Smooth muscle cell (in vitro differentiated cells): Measurements from ENCODE around the gene ABCD3. TPM values are rescaled to one million over a fixed set of nuclear protein-coding genes. Genes with fewer than 3 reads are reported as not detected.

ENCODE experiments used
- DNase-seq: peaks from one replicate; lab custom pipeline; 2025; ENCODE audit not compliant: unreplicated experiment; lab: John Stamatoyannopoulos, UW
- H2AFZ ChIP-seq: fragments of 200-600 bp; sonication (generic); 2 replicates; pipeline ENCODE4 v1.6.0; 2016; ENCODE audit warnings: antibody characterized with exemption, low read depth, mild to moderate bottlenecking
- H3F3A ChIP-seq: fragments of 200-600 bp; sonication (generic); 2 replicates; pipeline ENCODE4 v1.6.0; 2017; ENCODE audit warnings: antibody characterized with exemption, low read depth
- H3K27ac ChIP-seq: fragments of 200-600 bp; sonication (generic); 2 replicates; pipeline ENCODE4 v1.5.1; 2016; ENCODE audit warnings: low read depth, mild to moderate bottlenecking
- H3K27me3 ChIP-seq: fragments of 200-600 bp; sonication (generic); 2 replicates; pipeline ENCODE4 v1.6.1; 2016; ENCODE audit warnings: low read depth, mild to moderate bottlenecking
- H3K36me3 ChIP-seq: fragments of 200-600 bp; sonication (generic); 2 replicates; pipeline ENCODE4 v1.5.1; 2016; ENCODE audit warnings: low read depth
- H3K4me1 ChIP-seq: fragments of 200-600 bp; sonication (generic); 2 replicates; pipeline ENCODE4 v1.5.1; 2016; ENCODE audit warnings: low read depth
- H3K4me2 ChIP-seq: fragments of 200-600 bp; sonication (generic); 2 replicates; pipeline ENCODE4 v1.6.0; 2016; ENCODE audit warnings: mild to moderate bottlenecking
- H3K4me3 ChIP-seq: fragments of 200-600 bp; sonication (generic); 2 replicates; pipeline ENCODE4 v1.5.1; 2016; ENCODE audit warnings: mild to moderate bottlenecking
- H3K79me2 ChIP-seq: fragments of 200-600 bp; sonication (generic); 2 replicates; pipeline ENCODE4 v1.6.0; 2016; ENCODE audit warnings: low read depth, mild to moderate bottlenecking
- H3K9ac ChIP-seq: fragments of 200-600 bp; sonication (generic); 2 replicates; pipeline ENCODE4 v1.6.0; 2016; ENCODE audit warnings: low read depth
- H3K9me3 ChIP-seq: fragments of 200-600 bp; sonication (generic); replicated peaks from 2 replicates; pipeline ENCODE4 v1.5.1; 2016; ENCODE audit warnings: low read depth
- H4K20me1 ChIP-seq: fragments of 200-600 bp; sonication (generic); 2 replicates; pipeline ENCODE4 v1.6.0; 2016; ENCODE audit warnings: low read depth
- CTCF ChIP-seq: fragments of 200-600 bp; sonication (generic); IDR thresholded peaks from 2 replicates; pipeline ENCODE4 v1.5.1; 2017; ENCODE audit warnings: borderline replicate concordance, mild to moderate bottlenecking, antibody characterized with exemption; ENCODE audit not compliant: insufficient read depth, poor library complexity, severe bottlenecking
- WGBS: methylation state at CpG from one replicate; pipeline ENCODE4 v1.1.7; 2016; ENCODE audit warnings: low lambda C conversion rate; 5-methylcytosine and 5-hydroxymethylcytosine counted together
- polyA plus RNA-seq: library from polyadenylated mRNA; unstranded; fragments of >200 nt; fragmentation: Nextera tagmentation; extraction: Ambion mirVana; gene quantifications from 2 replicates; pipeline ENCODE4 v1.2.1, GENCODE V29; 2016
- total RNA-seq: library from RNA; depleted of rRNA; stranded (reverse); fragments of >200 nt; gene quantifications from 2 replicates; pipeline ENCODE4 v1.2.3, GENCODE V29; 2014

Gene ABCD3
- total and polyA plus RNA-seq, 2 experiments from 2014 or later, result 22.5 to 42.4 TPM

GRCh38 chr1:94540440-94541245 lies 122.5 kb downstream of the ABCD3 start:
- Histone ChIP-seq H3K9ac (peak overlapping the region; percentile 90), H2AFZ (no peak overlapping the region), H3K9me3 (no peaks in the 10 kb centered on the region), H4K20me1 (peaks cover 59% of the 10 kb centered on the region), H3F3A (peaks cover 43% of the 10 kb centered on the region), H3K4me2 (peak overlapping the region; percentile 94), H3K36me3 (peaks cover 7% of the 10 kb centered on the region), H3K27ac (peak overlapping the region; percentile 94), H3K27me3 (no peaks in the 10 kb centered on the region), H3K79me2 (peaks cover 69% of the 10 kb centered on the region), H3K4me1 (peaks cover 45% of the 10 kb centered on the region), H3K4me3 (peak overlapping the region; percentile 89)
- no peak for TF ChIP-seq CTCF
- no peak for DNase-seq
- WGBS, result 7% methylated on average over 23 of the region's 23 CpGs

GRCh38 chr1:94541246-94542087 lies 123.3 kb downstream of the ABCD3 start, which contains the start of gene F3:
F3 (minus strand) TSS chr1:94541759; CDS start chr1:94541636, 123 bp downstream.
- DNase-seq, result peak; percentile 80
- Histone ChIP-seq H3K4me1 (peaks cover 37% of the 10 kb centered on the region), H3K9ac (peak within 1 kb of the TSS; percentile 90), H4K20me1 (peaks cover 50% of the 10 kb centered on the region), H2AFZ (no peak within 1 kb of the TSS), H3F3A (peaks cover 40% of the 10 kb centered on the region), H3K4me2 (peak within 1 kb of the TSS; percentile 94), H3K27ac (peak within 1 kb of the TSS; percentile 94), H3K79me2 (peaks cover 61% of the 10 kb centered on the region), H3K36me3 (peaks cover 1% of the 10 kb centered on the region), H3K27me3 (no peaks in the 10 kb centered on the region), H3K9me3 (no peaks in the 10 kb centered on the region), H3K4me3 (peak within 1 kb of the TSS; percentile 89)
- WGBS, result under 1% methylated on average over 59 of the region's 94 CpGs
- peak; percentile 26 for TF ChIP-seq CTCF

- Histone ChIP-seq H3K9ac (peak overlapping the region; percentile 90), H3K4me1 (peaks cover 30% of the 10 kb centered on the region), H3K4me3 (peak overlapping the region; percentile 89), H3K27ac (peak overlapping the region; percentile 94), H3K36me3 (no peaks in the 10 kb centered on the region), H3K9me3 (no peaks in the 10 kb centered on the region), H2AFZ (no peak overlapping the region), H4K20me1 (peaks cover 42% of the 10 kb centered on the region), H3K4me2 (peak overlapping the region; percentile 94), H3K27me3 (no peaks in the 10 kb centered on the region), H3F3A (peaks cover 33% of the 10 kb centered on the region), H3K79me2 (peaks cover 53% of the 10 kb centered on the region)
- 2% methylated on average over 26 of the region's 26 CpGs for WGBS
- DNase-seq, result no peak
- TF ChIP-seq CTCF, result no peak
These were observed 124.1 kb downstream of the ABCD3 start for GRCh38 chr1:94542088-94542870.
